Measurements from ENCODE around the gene KANK4.

GRCh38 chr1:62316135-62316534, 3.1 kb downstream of the KANK4 start:
- TF ChIP-seq CTCF (IDR thresholded peaks at IDR 0.05) (no peak), POLR2A (IDR thresholded peaks at IDR 0.05) (no peak)
